Measurements from ENCODE around the gene FAM210A.

FAM210A gene

GRCh38 chr18:13620818-13621445 is 105.4 kb downstream of the FAM210A start:
- no peak for DNase-seq

GRCh38 chr18:13620206-13620672 is 106.1 kb downstream of the FAM210A start:
- DNase-seq = no peak

- no peak for DNase-seq
Observed at GRCh38 chr18:13619505-13620205, 106.7 kb downstream of the FAM210A start.

- DNase-seq = no peak
Observed at GRCh38 chr18:13618760-13619438, 107.5 kb downstream of the FAM210A start.

- no peak for DNase-seq
Observed at GRCh38 chr18:13617826-13618515, 108.4 kb downstream of the FAM210A start.

GRCh38 chr18:13616525-13617035 is 109.8 kb downstream of the FAM210A start:
- no peak for DNase-seq

- DNase-seq = no peak
Observed at GRCh38 chr18:13616041-13616440, 110.3 kb downstream of the FAM210A start.

- DNase-seq = no peak
Observed at GRCh38 chr18:13615432-13615861, 110.9 kb downstream of the FAM210A start.

- no peak for DNase-seq
Observed at GRCh38 chr18:13614641-13615288, 111.6 kb downstream of the FAM210A start.

- DNase-seq = no peak
Observed at GRCh38 chr18:13613591-13614501, 112.5 kb downstream of the FAM210A start.

Measured in NCI-H2081 (cell line).